H1 (cell line): Measurements from ENCODE around the gene NANOS2. TPM values are rescaled to one million over a fixed set of nuclear protein-coding genes. Genes with fewer than 3 reads are reported as not detected.

ENCODE experiments used
- CBX8 ChIP-seq: fragments of 300-800, 300-1000 bp; sonication (generic); IDR thresholded peaks from 2 replicates; pipeline ENCODE4 v1.7.1; 2016; ENCODE audit warnings: low read depth, low read length, borderline replicate concordance
- RFX5 ChIP-seq: IDR thresholded peaks from 2 replicates; pipeline ENCODE4 v1.6.1; 2011; ENCODE audit warnings: low read depth, low read length, improper control_type of control experiment, borderline replicate concordance
- TCF12 ChIP-seq: IDR thresholded peaks from 2 replicates; pipeline ENCODE4 v1.6.1; 2011; ENCODE audit warnings: low read depth, mild to moderate bottlenecking, low read length
- polyA plus RNA-seq, 7 experiments: library from polyadenylated mRNA; depleted of rRNA in 3 of 7; stranded (reverse) in 5 of 7; unstranded in 2 of 7; fragments of >200 nt in 5 of 7; fragments of 200-250 nt in 2 of 7; gene quantifications; 1 replicate in 5 of 7; 2 replicates in 1 of 7; 4 replicates in 1 of 7; pipeline versions ENCODE4 v1.2.1 to v1.2.3, GENCODE V29; 2011 to 2013; ENCODE audit warnings: missing spikeins in 2 of 7, mixed read lengths in 2 of 7
- total RNA-seq: library from RNA; stranded (reverse); fragmentation: NEBNext Ultra II Directional; extraction: Animal tissue kit (Norgen Biotek cat#: 25700); gene quantifications from 2 replicates; pipeline ENCODE4 v1.2.1, GENCODE V29; 2021

NANOS2 gene
- total and polyA plus RNA-seq, 2 of the 8 experiments (the other 6 are each of a cell fraction or from before 2014, with no cell fraction given) = 0.20 TPM; not detected in 1

DNA sequence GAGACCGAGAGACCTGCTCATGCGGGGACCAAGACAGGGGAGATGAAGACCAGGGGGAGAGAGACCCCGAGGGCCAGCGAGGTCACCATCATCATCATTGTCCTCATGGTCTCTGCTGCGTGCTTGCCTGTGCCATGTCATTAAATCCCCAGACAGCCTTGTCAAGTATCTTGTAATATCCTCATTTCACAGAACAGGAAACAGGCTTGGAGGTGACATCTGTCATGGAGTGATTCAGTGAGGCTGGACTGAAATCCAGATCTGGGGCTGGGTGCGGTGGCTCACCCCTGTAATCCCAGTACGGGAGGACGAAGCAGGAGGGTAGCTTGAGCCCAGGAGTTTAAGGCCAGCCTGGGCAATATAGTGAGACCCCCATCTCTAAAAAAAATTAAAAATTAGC is 5.9 kb upstream of the NANOS2 start (continued):
- TF ChIP-seq CBX8 = no peak
- TF ChIP-seq RFX5 = no peak
- TF ChIP-seq TCF12 = no peak
